GM12892 (cell line): ENCODE data around the gene COL20A1.

Source experiments
- POLR2A ChIP-seq: IDR thresholded peaks from 2 replicates; pipeline ENCODE4 v1.6.1; 2011; ENCODE audit warnings: low read depth, low read length, control low read depth
- POLR2AphosphoS5 ChIP-seq: IDR thresholded peaks from 2 replicates; pipeline ENCODE4 v1.6.1; 2011; ENCODE audit warnings: low read depth, low read length, control low read depth
- TAF1 ChIP-seq: IDR thresholded peaks from 2 replicates; pipeline ENCODE4 v1.6.1; 2011; ENCODE audit warnings: low read depth, mild to moderate bottlenecking, control low read depth, low read length, borderline replicate concordance

DNA sequence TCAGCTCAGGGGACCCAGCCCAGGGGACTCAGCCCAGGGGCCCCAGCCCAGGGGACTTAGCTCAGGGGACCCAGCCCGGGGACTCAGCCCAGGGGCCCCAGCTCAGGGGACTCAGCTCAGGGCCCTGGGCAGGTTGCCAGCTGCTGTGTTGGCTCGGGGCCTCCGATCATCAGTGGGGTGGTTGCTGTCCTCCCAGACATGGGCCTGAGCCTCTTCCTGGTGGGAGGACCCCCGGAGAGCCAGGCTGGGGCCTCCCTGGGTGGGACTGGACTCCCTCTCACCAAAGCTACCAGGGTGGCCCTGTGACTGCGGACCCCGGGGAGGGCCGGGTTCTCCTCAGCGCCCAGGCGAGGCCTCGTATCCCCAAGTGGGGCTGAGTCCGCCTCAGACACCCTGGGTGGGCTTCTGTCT is 4.4 kb downstream of the COL20A1 start:
- TF ChIP-seq TAF1: no peak
- TF ChIP-seq POLR2A: no peak
- no peak for TF ChIP-seq POLR2AphosphoS5
